GM12891 (cell line): Measurements from ENCODE around the gene AKR7A3.

ENCODE experiments used
- POLR2A ChIP-seq: IDR thresholded peaks from 2 replicates; pipeline ENCODE4 v1.6.1; 2011; ENCODE audit warnings: low read depth, low read length, control low read depth
- TAF1 ChIP-seq: IDR thresholded peaks from 2 replicates; pipeline ENCODE4 v1.6.1; 2011; ENCODE audit warnings: low read depth, low read length, control low read depth

DNA sequence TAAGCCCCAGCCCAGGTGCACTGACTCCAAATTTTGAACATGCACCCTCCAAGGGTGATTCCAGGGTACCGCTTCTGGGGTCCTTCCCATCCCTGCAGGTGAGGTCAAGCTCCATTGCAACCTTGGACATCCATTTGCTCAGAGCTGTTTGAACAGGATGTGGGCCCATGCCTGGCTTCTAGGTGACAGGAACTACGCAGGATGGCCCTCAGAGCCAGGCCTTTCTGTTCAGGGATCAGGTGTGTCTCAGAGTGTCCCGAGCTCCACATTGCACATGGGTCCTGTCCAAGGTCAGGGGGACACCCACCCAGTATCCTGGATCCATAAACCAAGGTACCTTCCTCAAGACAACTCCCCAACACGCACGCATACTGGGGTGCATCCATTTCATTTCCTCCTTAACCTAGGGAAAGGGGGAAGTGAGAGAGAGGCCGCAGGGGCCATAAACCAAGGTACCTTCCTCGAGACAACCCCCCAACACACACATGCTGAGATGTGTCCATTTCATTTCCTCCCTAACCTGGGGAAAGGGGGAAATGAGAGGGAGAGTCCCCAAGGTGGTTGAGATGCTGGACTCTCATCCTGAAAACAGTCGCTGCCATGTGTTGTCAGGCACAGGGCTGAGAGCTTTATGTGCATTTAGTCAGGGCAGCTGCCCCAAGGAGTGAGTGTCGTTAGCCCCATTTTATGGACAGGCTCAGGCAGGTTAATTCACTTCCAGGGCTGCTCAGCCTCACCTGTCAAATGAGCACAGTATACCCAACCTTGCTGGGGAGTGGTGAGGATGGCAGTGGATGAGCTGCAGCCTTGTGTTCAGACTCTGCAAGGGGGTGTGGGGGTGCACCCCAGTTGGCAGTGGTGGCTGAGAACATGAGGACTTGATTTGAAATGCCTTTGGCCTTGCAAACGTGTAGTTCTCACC lies 25.7 kb upstream of the AKR7A3 start:
- no peak for TF ChIP-seq POLR2A
- TF ChIP-seq TAF1: no peak
